IMR-90 (cell line): Measurements from ENCODE around the gene PRDM12.

Experiments used
- CEBPB ChIP-seq: IDR thresholded peaks from 2 replicates; pipeline ENCODE4 v1.6.1; 2012; ENCODE audit warnings: low read depth, low read length, improper control_type of control experiment
- FOS ChIP-seq: fragments of 150-350 bp; IDR thresholded peaks from 2 replicates; pipeline ENCODE4 v1.6.1; 2016; ENCODE audit warnings: low read depth, low read length
- MAFK ChIP-seq: IDR thresholded peaks from 2 replicates; pipeline ENCODE4 v1.6.1; 2012; ENCODE audit warnings: low read depth, low read length, improper control_type of control experiment
- MAZ ChIP-seq: IDR thresholded peaks from 2 replicates; pipeline ENCODE4 v1.6.1; 2012; ENCODE audit warnings: low read depth, mild to moderate bottlenecking, low read length, improper control_type of control experiment, moderate library complexity, borderline replicate concordance
- MXI1 ChIP-seq: IDR thresholded peaks from 2 replicates; pipeline ENCODE4 v1.6.1; 2012; ENCODE audit warnings: low read depth, mild to moderate bottlenecking, low read length, moderate library complexity, borderline replicate concordance
- POLR2A ChIP-seq: IDR thresholded peaks from 2 replicates; pipeline ENCODE4 v1.6.1; 2012; ENCODE audit warnings: mild to moderate bottlenecking, low read depth, low read length
- RAD21 ChIP-seq: IDR thresholded peaks from 2 replicates; pipeline ENCODE4 v1.6.1; 2012; ENCODE audit warnings: low read length, improper control_type of control experiment
- RCOR1 ChIP-seq: IDR thresholded peaks from 2 replicates; pipeline ENCODE4 v1.6.1; 2012; ENCODE audit warnings: mild to moderate bottlenecking, low read length, improper control_type of control experiment; ENCODE audit not compliant: insufficient replicate concordance
- RFX5 ChIP-seq: IDR thresholded peaks from 2 replicates; pipeline ENCODE4 v1.8.0; 2012; ENCODE audit warnings: low read depth, mild to moderate bottlenecking, low read length, moderate library complexity
- SMC3 ChIP-seq: fragments of 150-350 bp; IDR thresholded peaks from 2 replicates; pipeline ENCODE4 v1.6.1; 2016; ENCODE audit warnings: low read depth, mild to moderate bottlenecking, antibody characterized with exemption, low read length, moderate library complexity
- TF ChIP-seq, protein P1 (sequence below): conservative IDR thresholded peaks from 2 replicates; pipeline ENCODE4 v1.5.1; 2012; ENCODE audit warnings: mild to moderate bottlenecking, low read depth, low read length, improper control_type of control experiment
- TF ChIP-seq, protein P2 (sequence below): fragments of 150-350 bp; IDR thresholded peaks from 2 replicates; pipeline ENCODE4 v1.6.1; 2017; ENCODE audit warnings: mild to moderate bottlenecking, antibody characterized with exemption, low read length, low read depth
- TF ChIP-seq, protein P3 (sequence below): fragments of 150-350 bp; IDR thresholded peaks from 2 replicates; pipeline ENCODE4 v1.6.1; 2016; ENCODE audit warnings: low read depth, mild to moderate bottlenecking, low read length, moderate library complexity, borderline replicate concordance

DNA sequence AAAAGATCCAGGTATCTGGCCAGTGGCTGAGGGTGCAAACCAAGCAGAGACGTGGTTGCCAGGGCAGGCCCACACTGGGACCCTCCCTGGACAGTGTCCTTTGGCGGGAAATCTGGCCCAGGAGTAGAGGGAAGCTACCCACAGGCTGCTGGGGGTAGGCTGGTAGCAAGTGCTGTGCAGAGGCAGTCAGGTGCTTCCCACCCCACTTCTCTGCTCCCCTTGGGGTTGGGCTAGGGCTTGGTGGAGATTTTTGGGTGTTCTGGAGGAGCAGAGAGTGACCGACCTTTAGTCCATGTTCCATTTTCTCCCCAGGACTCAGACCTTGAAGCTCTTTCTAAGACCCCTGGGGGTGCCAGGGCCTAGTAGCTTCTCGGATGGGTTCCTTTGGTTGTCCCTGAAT, 5.6 kb downstream of the PRDM12 start:
- TF ChIP-seq, protein P1, sequence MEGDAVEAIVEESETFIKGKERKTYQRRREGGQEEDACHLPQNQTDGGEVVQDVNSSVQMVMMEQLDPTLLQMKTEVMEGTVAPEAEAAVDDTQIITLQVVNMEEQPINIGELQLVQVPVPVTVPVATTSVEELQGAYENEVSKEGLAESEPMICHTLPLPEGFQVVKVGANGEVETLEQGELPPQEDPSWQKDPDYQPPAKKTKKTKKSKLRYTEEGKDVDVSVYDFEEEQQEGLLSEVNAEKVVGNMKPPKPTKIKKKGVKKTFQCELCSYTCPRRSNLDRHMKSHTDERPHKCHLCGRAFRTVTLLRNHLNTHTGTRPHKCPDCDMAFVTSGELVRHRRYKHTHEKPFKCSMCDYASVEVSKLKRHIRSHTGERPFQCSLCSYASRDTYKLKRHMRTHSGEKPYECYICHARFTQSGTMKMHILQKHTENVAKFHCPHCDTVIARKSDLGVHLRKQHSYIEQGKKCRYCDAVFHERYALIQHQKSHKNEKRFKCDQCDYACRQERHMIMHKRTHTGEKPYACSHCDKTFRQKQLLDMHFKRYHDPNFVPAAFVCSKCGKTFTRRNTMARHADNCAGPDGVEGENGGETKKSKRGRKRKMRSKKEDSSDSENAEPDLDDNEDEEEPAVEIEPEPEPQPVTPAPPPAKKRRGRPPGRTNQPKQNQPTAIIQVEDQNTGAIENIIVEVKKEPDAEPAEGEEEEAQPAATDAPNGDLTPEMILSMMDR: no peak
- TF ChIP-seq RAD21: no peak
- TF ChIP-seq POLR2A: no peak
- no peak for TF ChIP-seq RFX5
- TF ChIP-seq MXI1: no peak
- TF ChIP-seq FOS: no peak
- TF ChIP-seq CEBPB: no peak
- TF ChIP-seq SMC3: no peak
- TF ChIP-seq, protein P2, sequence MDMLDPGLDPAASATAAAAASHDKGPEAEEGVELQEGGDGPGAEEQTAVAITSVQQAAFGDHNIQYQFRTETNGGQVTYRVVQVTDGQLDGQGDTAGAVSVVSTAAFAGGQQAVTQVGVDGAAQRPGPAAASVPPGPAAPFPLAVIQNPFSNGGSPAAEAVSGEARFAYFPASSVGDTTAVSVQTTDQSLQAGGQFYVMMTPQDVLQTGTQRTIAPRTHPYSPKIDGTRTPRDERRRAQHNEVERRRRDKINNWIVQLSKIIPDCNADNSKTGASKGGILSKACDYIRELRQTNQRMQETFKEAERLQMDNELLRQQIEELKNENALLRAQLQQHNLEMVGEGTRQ: no peak
- TF ChIP-seq MAFK: no peak
- TF ChIP-seq, protein P3, sequence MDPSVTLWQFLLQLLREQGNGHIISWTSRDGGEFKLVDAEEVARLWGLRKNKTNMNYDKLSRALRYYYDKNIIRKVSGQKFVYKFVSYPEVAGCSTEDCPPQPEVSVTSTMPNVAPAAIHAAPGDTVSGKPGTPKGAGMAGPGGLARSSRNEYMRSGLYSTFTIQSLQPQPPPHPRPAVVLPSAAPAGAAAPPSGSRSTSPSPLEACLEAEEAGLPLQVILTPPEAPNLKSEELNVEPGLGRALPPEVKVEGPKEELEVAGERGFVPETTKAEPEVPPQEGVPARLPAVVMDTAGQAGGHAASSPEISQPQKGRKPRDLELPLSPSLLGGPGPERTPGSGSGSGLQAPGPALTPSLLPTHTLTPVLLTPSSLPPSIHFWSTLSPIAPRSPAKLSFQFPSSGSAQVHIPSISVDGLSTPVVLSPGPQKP: no peak
- no peak for TF ChIP-seq MAZ
- no peak for TF ChIP-seq RCOR1
